OCI-LY1 (cell line): ENCODE data around the gene RFPL1.
"Not testable (repeated sequence)": the region's sequence is repeated elsewhere in the genome, so short reads cannot be mapped to it uniquely, and the experiment has no call there.

ENCODE experiments used
- H2AFZ ChIP-seq: fragments of 200-600 bp; sonication (generic), shearing (Covaris generic); 2 replicates; pipeline ENCODE4 v1.6.0; 2014; ENCODE audit warnings: antibody characterized with exemption, mild to moderate bottlenecking, low read length
- H3F3A ChIP-seq: fragments of 200-600 bp; sonication (generic), shearing (Covaris generic); 2 replicates; pipeline ENCODE4 v1.6.0; 2014; ENCODE audit warnings: mild to moderate bottlenecking, antibody characterized with exemption, low read length, moderate library complexity; ENCODE audit not compliant: insufficient read depth
- H3K27ac ChIP-seq: fragments of 200-600 bp; sonication (generic); 2 replicates; pipeline ENCODE4 v1.5.1; 2014; ENCODE audit warnings: low read length, mixed run types, mild to moderate bottlenecking, low read depth; ENCODE audit not compliant: poor library complexity, severe bottlenecking
- H3K27me3 ChIP-seq: fragments of 200-600 bp; sonication (generic); 2 replicates; pipeline ENCODE4 v1.6.0; 2014; ENCODE audit warnings: antibody characterized with exemption, mild to moderate bottlenecking, low read length, moderate library complexity; ENCODE audit not compliant: insufficient read depth
- H3K36me3 ChIP-seq: fragments of 200-600 bp; sonication (generic); 2 replicates; pipeline ENCODE4 v1.6.1; 2014; ENCODE audit warnings: mild to moderate bottlenecking, antibody characterized with exemption, low read length, moderate library complexity, mixed read lengths; ENCODE audit not compliant: insufficient read depth
- H3K4me1 ChIP-seq: fragments of 200-600 bp; sonication (generic); 2 replicates; pipeline ENCODE4 v1.5.1; 2014; ENCODE audit warnings: mild to moderate bottlenecking, low read length, moderate library complexity; ENCODE audit not compliant: insufficient read depth, severe bottlenecking
- H3K4me2 ChIP-seq: fragments of 200-600 bp; sonication (generic), shearing (Covaris generic); 2 replicates; pipeline ENCODE4 v1.6.1; 2014; ENCODE audit warnings: low read length
- H3K4me3 ChIP-seq: fragments of 200-600 bp; sonication (generic); 2 replicates; pipeline ENCODE4 v1.5.1; 2014; ENCODE audit warnings: low read length, low read depth, mild to moderate bottlenecking, mixed read lengths; ENCODE audit not compliant: poor library complexity, severe bottlenecking
- H3K79me2 ChIP-seq: fragments of 200-600 bp; shearing (Covaris generic); 2 replicates; pipeline ENCODE4 v1.6.1; 2016; ENCODE audit warnings: mixed run types, low read length, mixed read lengths; ENCODE audit not compliant: insufficient read depth
- H3K9ac ChIP-seq: fragments of 200-600 bp; sonication (generic), shearing (Covaris generic); 2 replicates; pipeline ENCODE4 v1.6.1; 2014; ENCODE audit warnings: mild to moderate bottlenecking, low read length, mixed read lengths
- H3K9me2 ChIP-seq: fragments of 200-600 bp; sonication (generic), shearing (Covaris generic); 2 replicates; pipeline ENCODE4 v1.6.1; 2014; ENCODE audit warnings: low read depth, mild to moderate bottlenecking, low read length, mixed read lengths
- H3K9me3 ChIP-seq: fragments of 200-600 bp; shearing (Covaris generic); 2 replicates; pipeline ENCODE4 v1.6.1; 2014; ENCODE audit warnings: low read length, mixed read lengths
- H4K20me1 ChIP-seq: fragments of 200-600 bp; sonication (generic), shearing (Covaris generic); 2 replicates; pipeline ENCODE4 v1.6.0; 2016; ENCODE audit warnings: mild to moderate bottlenecking, low read length; ENCODE audit not compliant: insufficient read depth
- CTCF ChIP-seq: fragments of 200-600 bp; sonication (generic), shearing (Covaris generic); IDR thresholded peaks from 2 replicates; pipeline ENCODE4 v1.5.1; 2017; ENCODE audit warnings: mild to moderate bottlenecking, antibody characterized with exemption, low read length, moderate library complexity, mixed read lengths
- EZH2 ChIP-seq: fragments of 200-600 bp; sonication (generic), shearing (Covaris generic); IDR thresholded peaks from 2 replicates; pipeline ENCODE4 v1.8.0; 2017; ENCODE audit warnings: borderline replicate concordance, mixed run types, mild to moderate bottlenecking, antibody characterized with exemption, low read length, moderate library complexity, mixed read lengths

RFPL1 gene

GRCh38 chr22:29397791-29398190, 40.6 kb upstream of the RFPL1 start:
- Histone ChIP-seq H3K4me3 (no peak overlapping the region), H3K9me2 (no peaks in the 10 kb centered on the region), H3K9ac (no peak overlapping the region), H4K20me1 (no peaks in the 10 kb centered on the region), H3K9me3 (no peaks in the 10 kb centered on the region), H3K27ac (no peak overlapping the region), H3K4me1 (no peaks in the 10 kb centered on the region), H3K4me2 (no peak overlapping the region), H3K36me3 (no peaks in the 10 kb centered on the region), H3K27me3 (0 out of 2 replicates have a peak, but pooled peaks cover 4% of the 10 kb centered on the region), H2AFZ (no peak overlapping the region), H3F3A (no peaks in the 10 kb centered on the region), H3K79me2 (no peaks in the 10 kb centered on the region)
- TF ChIP-seq EZH2 (no peak), CTCF (no peak)

- no peak overlapping the region for H3K9ac ChIP-seq
- H3K79me2 ChIP-seq = no peaks in the 10 kb centered on the region
- no peak overlapping the region for H2AFZ ChIP-seq
- H3K4me1 ChIP-seq = no peaks in the 10 kb centered on the region
- no peaks in the 10 kb centered on the region for H3F3A ChIP-seq
- no peak for TF ChIP-seq CTCF
- TF ChIP-seq EZH2 = no peak
- H3K4me3 ChIP-seq = no peak overlapping the region
- H3K36me3 ChIP-seq = no peaks in the 10 kb centered on the region
- 0 out of 2 replicates have a peak, but pooled peaks cover 4% of the 10 kb centered on the region for H3K27me3 ChIP-seq
- no peaks in the 10 kb centered on the region for H3K9me3 ChIP-seq
- no peaks in the 10 kb centered on the region for H4K20me1 ChIP-seq
- no peak overlapping the region for H3K4me2 ChIP-seq
- H3K27ac ChIP-seq = no peak overlapping the region
- no peaks in the 10 kb centered on the region for H3K9me2 ChIP-seq
These were observed 37.8 kb upstream of the RFPL1 start for GRCh38 chr22:29400576-29400975.

- not testable (repeated sequence) for H3K36me3 ChIP-seq, H3K9me2 ChIP-seq
These were observed 36.8 kb upstream of the RFPL1 start for GRCh38 chr22:29401538-29401937.

GRCh38 chr22:29408940-29409339, 29.4 kb upstream of the RFPL1 start:
- H2AFZ ChIP-seq = no peak overlapping the region
- H3K4me2 ChIP-seq = no peak overlapping the region
- no peak overlapping the region for H3K4me3 ChIP-seq
- no peak overlapping the region for H3K27ac ChIP-seq
- no peaks in the 10 kb centered on the region for H3K4me1 ChIP-seq
- no peaks in the 10 kb centered on the region for H3K9me3 ChIP-seq
- TF ChIP-seq CTCF (no peak), EZH2 (no peak)
- H3K27me3 ChIP-seq = no peaks in the 10 kb centered on the region
- no peaks in the 10 kb centered on the region for H3K79me2 ChIP-seq
- no peaks in the 10 kb centered on the region for H3K9me2 ChIP-seq
- H3K9ac ChIP-seq = no peak overlapping the region
- no peaks in the 10 kb centered on the region for H4K20me1 ChIP-seq
- H3K36me3 ChIP-seq = no peaks in the 10 kb centered on the region
- no peaks in the 10 kb centered on the region for H3F3A ChIP-seq

More at GRCh38 chr22:29401538-29401937, 36.8 kb upstream of the RFPL1 start:
- not testable (repeated sequence) for H3F3A ChIP-seq, H2AFZ ChIP-seq, H3K9ac ChIP-seq, H4K20me1 ChIP-seq, H3K9me3 ChIP-seq, H3K27ac ChIP-seq, H3K79me2 ChIP-seq, H3K27me3 ChIP-seq, H3K4me1 ChIP-seq, H3K4me3 ChIP-seq, H3K4me2 ChIP-seq

GRCh38 chr22:29411569-29412211, 26.7 kb upstream of the RFPL1 start:
- H3K27ac ChIP-seq, H3K4me2 ChIP-seq, H3F3A ChIP-seq, H3K9me2 ChIP-seq, H3K79me2 ChIP-seq, H3K9ac ChIP-seq, H2AFZ ChIP-seq, H4K20me1 ChIP-seq, H3K27me3 ChIP-seq, H3K36me3 ChIP-seq, H3K4me3 ChIP-seq, H3K9me3 ChIP-seq: not testable (repeated sequence)
- peaks cover 10% of the 10 kb centered on the region for H3K4me1 ChIP-seq
